Hematopoietic multipotent progenitor cell (in vitro differentiated cells): ENCODE results near the gene TTLL10. TPM values are rescaled to one million over a fixed set of nuclear protein-coding genes. Genes with fewer than 3 reads are reported as not detected.

Experiments used
- DNase-seq, 3 donors: peaks; one replicate each; pipeline ENCODE4 v3.0.0-alpha.2; 2011 to 2015; ENCODE audit warnings: low read depth in 2 of 3, low spot score in 2 of 3
- small RNA-seq: library from RNA; depleted of rRNA; stranded (forward); fragments of <200 nt; gene quantifications from one replicate; pipeline ENCODE3, GENCODE V24; 2012
- total RNA-seq: library from RNA; depleted of rRNA; stranded (reverse); fragments of >200 nt; gene quantifications from one replicate; pipeline ENCODE4 v1.2.3, GENCODE V29; 2012

Gene TTLL10
- total RNA-seq, 1 donor = 4.3 TPM

DNA sequence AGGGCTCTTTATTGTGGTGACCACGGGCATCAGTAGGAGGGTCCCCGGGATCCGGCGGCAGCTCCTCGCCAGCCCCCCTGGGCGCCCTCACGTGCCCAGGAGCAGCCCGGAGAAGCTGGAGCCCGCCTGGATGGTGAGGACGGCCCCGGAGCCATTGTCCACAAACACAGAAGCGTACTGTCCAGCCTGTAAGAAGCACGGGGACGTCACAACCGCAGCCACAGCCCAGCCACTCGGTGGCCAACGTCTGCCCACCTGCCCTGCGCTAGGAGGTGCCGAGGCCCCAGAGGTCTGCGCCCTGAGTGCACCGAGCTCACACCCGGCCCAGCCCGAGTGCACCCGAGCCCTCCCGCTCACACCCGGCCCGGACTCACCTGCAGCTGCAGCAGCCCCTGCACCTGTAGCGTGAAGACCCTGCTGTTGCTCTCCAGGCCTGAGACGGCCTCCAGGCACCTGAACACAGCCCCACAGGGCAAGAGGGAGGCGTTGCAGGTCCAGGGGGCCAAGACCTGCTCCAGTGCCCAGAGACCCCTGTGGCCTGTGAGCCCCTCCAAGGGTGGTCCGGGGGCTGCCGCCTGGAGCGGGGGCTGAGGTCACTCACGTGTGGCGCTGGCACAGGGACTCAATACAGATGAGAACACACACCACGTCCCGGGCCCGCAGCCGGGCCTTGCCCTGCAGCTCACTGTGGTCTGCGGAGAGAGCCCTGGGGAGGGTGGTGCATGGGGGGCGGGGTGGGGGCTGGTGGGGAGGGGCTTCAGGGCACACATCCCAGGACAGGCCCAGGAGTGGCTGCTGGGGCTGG, 69.0 kb downstream of the TTLL10 start:
- DNase-seq = no peak

DNA sequence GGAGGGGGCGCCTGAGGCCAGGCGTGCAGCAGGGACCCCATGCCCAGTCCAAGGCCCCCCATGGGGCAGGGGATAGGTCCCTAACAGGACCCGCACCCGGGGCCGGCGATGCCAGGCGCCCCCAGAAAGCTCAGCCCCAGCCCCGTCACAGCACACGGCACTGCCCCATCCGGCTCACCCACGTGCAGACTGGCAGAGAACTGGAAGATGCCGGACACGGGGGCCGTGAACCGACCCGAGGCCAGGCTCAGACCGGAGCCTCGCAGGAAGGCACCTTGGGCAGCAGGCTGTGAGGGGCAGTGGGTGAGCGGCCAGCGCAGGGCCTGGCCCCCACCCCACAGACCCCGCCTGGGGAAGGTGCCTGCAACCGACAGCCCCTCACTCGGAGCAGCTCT, 69.6 kb downstream of the TTLL10 start:
- DNase-seq = no peak

DNA sequence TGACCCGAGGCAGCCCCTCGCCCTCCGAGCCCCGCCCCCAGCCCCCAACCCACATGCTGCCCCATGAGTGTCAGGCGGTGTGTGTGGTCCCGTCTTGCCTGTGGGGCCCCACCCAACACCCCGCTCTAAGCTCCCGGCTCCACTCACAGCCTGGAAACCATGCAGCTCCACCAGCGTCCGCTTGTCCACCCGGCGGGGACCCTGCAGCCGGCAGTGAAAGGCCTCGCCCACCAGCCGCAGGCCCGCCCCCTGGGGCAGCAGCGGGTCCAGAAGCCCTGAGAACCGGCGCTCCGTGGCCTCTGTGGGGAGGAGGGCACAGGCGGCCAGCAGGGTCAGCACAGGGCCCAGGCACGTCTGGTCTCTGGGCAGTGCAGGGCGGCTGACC, 70.1 kb downstream of the TTLL10 start:
- DNase-seq = no peak

DNA sequence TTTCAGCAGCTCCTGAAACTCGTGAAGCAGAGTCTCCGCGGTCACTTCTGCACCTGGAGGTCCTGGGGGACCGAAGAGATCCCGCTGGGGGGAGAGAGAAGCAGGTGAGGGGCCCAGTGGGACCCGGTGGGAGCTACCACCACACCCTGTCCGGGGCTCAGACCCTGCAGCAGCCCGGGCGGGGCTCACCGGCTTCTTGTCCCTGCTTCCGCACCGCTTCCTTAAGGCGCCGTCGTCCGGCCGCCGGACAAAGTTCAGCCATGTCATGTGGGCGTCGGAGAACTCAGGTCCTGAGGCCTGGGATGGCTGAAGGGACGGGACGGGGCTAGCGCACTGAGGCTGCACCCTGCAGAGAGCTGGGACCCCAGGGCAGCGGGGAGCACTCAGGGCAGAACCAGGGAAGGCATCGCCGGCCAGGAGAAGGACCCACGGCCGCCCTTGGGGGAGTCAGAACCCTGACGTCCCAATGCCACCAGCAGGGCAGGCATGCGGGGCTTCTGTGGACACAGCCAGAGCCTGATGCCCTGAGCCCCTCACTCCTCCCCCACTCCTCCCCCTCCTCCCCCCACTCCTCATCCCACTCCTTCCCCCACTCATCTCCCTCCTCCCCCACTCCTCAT, 70.6 kb downstream of the TTLL10 start:
- DNase-seq = no peak

DNA sequence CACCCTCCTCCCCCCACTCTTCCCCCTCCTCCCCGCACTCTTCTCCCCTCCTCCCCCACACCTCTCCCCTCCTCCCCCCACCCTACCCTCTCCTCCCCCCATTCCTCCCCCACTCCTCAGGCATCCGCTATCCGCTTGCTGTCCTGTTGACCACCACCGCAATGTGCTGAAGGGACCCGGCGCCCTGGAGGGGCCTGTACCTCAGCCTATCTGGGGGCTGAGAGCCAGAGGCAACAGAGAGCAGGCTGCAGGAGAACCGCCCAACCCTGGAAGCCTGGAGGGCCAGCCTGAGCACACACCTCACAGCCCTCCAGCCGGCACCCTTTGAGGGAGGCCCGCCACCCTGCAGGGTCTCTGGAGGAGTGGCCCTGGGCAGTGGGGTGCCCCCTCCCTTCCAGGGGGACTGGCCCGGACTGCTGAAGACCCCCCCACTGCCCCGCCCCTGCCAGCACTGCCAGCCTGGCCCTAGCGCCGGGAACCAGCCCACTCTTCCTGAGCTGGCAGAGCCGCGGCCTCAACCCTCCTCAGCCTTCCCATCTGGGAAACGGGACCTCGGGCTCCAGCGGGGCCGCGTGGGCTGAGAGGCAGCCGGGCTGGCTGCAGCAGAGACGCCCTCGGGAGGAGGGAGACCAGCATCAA, 71.6 kb downstream of the TTLL10 start:
- DNase-seq = no peak

DNA sequence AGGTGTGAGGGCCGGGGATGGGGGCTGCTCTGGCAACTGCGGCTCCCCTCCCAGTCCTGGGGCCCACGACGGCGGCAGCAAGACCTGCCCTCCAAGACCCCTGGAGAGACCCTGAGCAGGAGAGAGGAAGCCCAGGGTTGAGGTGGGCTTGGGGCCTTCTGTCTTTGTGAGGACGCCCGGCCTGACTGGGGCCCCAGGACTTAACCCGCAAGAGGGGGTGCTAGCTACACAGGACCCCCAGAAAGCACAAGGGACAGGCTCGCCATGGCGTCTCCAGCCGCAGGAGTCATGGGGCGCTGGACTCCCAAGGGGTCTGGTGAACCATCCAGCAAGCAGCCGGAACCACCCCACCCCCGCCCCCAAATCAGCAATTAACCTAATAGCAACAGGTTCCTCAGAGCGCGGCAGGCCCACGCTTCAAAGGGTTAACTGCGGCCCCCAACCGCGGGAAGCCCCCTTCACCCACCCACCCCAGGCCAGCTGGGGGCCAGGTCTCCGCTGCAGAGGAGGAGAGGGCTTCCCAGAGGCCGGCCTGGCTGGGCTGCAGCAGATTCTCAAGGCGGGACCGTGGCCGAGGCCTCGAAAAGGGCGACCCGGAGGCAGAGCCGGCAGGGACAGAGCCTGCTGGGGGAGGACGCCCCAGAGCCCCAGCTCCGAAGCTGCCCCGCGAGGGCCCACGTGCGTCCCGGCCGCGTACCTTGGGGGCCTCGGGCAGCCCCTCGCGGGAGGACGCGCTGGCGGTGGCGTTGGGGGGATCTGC, 72.3 kb downstream of the TTLL10 start:
- no peak for DNase-seq

DNA sequence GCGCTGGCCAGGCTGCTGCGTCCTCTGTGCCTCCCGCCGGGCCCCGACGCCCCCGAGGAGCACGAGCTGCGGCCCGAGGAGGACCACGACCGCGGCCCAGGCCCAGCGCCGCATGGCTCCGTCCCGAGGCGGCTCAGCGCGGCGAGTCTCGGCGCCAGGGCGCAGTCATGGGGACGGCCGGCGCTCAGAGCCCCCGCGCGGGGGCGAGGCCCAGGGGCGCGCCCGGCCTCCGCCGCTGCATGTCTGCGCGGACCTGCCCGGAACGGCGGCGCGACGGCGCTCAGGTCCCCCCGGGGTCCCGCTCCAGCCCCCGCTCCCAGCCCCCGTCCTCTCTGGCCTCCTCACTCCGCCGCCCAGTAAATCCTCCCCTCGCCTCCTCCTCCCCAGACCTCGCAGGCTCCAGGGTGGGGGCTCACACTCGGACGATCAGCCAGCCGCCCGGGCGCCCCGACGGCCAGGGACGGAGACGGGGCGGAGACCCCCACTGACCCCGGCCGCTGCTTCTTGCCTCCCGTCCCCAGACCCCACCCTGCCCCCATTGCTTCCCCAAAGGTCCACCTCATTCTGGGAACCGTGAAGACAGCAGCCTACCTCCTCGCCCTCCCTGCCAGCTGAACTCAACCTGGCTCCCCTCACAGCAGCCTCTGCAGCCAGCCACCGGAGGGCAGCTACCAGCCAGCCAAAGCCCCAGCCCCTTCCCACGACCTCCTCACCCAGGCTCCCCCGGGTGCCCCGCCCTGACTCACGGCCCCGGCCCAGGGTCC, 73.1 kb downstream of the TTLL10 start, which contains the start of gene C1QTNF12:
Gene C1QTNF12 (minus strand): TSS at position 146 of the 764 bp plus-strand sequence. CDS start 32 bp downstream, at position 114.
- DNase-seq = peak in 1 of 3 donors; percentile 16

DNA sequence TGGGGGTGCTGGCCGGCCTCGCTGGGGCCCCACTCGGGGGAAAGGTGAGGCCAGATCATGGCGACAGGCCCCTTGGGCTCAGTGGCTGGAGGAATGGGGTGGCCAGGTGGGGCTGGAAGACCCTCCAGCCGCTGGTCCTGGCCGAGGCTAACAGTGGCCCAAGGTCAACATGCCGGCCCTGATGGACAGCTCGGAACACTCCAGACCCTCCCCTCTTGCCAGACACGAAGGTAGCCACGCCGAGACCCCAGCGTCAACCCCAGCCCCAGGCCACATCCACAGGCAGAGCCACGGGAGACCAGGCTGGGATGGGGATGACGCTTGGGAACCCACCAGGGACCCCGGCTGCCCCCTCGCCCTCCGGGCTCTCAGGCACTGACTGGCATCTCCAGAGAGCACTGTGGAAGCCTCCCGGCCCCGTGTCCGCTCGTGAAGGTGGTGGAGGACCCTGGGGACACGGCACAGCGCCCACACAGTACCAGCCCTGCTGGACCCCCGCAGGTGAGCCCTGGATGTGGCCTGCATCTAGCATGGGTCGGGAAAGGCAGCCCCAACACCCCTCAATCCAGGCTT, 73.7 kb downstream of the TTLL10 start:
- DNase-seq = no peak

Small RNA genes lying within 50 kb of the gene (small RNA-seq; reads per million reads assigned to genes)
- gene MIR200A (0.61 reads per million), gene MIR200B (1.3 reads per million, percentile 47 among the genes with 10 or more reads in this experiment), gene MIR429 (not detected)

Other genes starting within 250 kb of the TTLL10 start
- 0.54 TPM for gene SAMD11, start 250.0 kb upstream of the TTLL10 start, total RNA-seq
- gene NOC2L, start 214.6 kb upstream of the TTLL10 start, total RNA-seq = 68.1 TPM
- 3.0 TPM for gene KLHL17, start 213.3 kb upstream of the TTLL10 start, total RNA-seq
- gene PLEKHN1, start 207.4 kb upstream of the TTLL10 start, total RNA-seq = 0.54 TPM
- under 0.01 TPM for gene PERM1, start 191.8 kb upstream of the TTLL10 start, total RNA-seq
- gene HES4, start 173.8 kb upstream of the TTLL10 start, total RNA-seq = 4.8 TPM
- gene ISG15, start 160.4 kb upstream of the TTLL10 start, total RNA-seq = 76.2 TPM
- 3.8 TPM for gene AGRN, start 153.8 kb upstream of the TTLL10 start, total RNA-seq
- not detected for gene RNF223, start 99.6 kb upstream of the TTLL10 start, total RNA-seq
- gene C1orf159, start 57.8 kb upstream of the TTLL10 start, total RNA-seq = 14.5 TPM
- 4.3 TPM for gene TNFRSF18, start 32.7 kb downstream of the TTLL10 start, total RNA-seq
- gene TNFRSF4, start 40.3 kb downstream of the TTLL10 start, total RNA-seq = 4.3 TPM
- 67.1 TPM for gene SDF4, start 58.1 kb downstream of the TTLL10 start, total RNA-seq
- 38.5 TPM for gene B3GALT6, start 58.4 kb downstream of the TTLL10 start, total RNA-seq
- gene C1QTNF12, start 72.8 kb downstream of the TTLL10 start, total RNA-seq = 0.27 TPM
- gene UBE2J2, start 100.0 kb downstream of the TTLL10 start, total RNA-seq = 51.4 TPM
- gene SCNN1D, start 106.6 kb downstream of the TTLL10 start, total RNA-seq = 4.8 TPM
- 41.2 TPM for gene ACAP3, start 134.1 kb downstream of the TTLL10 start, total RNA-seq
- gene PUSL1, start 134.7 kb downstream of the TTLL10 start, total RNA-seq = 19.4 TPM
- 150 TPM for gene INTS11, start 150.8 kb downstream of the TTLL10 start, total RNA-seq
- 26.7 TPM for gene CPTP, start 150.9 kb downstream of the TTLL10 start, total RNA-seq
- 0.54 TPM for gene TAS1R3, start 157.4 kb downstream of the TTLL10 start, total RNA-seq
- gene DVL1, start 175.5 kb downstream of the TTLL10 start, total RNA-seq = 52.5 TPM
- not detected for gene MXRA8, start 184.7 kb downstream of the TTLL10 start, total RNA-seq
- gene AURKAIP1, start 201.3 kb downstream of the TTLL10 start, total RNA-seq = 30.2 TPM
- 96.4 TPM for gene CCNL2, start 225.5 kb downstream of the TTLL10 start, total RNA-seq
- gene MRPL20, start 233.4 kb downstream of the TTLL10 start, total RNA-seq = 50.6 TPM
- gene ANKRD65, start 247.4 kb downstream of the TTLL10 start, total RNA-seq = 0.54 TPM